Jurkat, Clone E6-1 (cell line): ENCODE data around the gene PDLIM5.

Experiments used
- DNase-seq: peaks from one replicate; pipeline ENCODE4 v3.0.0-alpha.2; 2011; ENCODE audit warnings: low read depth, low spot score
- H3K4me3 ChIP-seq: 2 replicates; pipeline ENCODE4 v1.5.1; 2011; ENCODE audit warnings: mild to moderate bottlenecking, low read length, control low read depth, moderate library complexity

The PDLIM5 gene

GRCh38 chr4:94571298-94571697, 119.6 kb downstream of the PDLIM5 start:
- no peak overlapping the region for H3K4me3 ChIP-seq
- no peak for DNase-seq

GRCh38 chr4:94571715-94572114, 120.0 kb downstream of the PDLIM5 start:
- no peak for DNase-seq
- H3K4me3 ChIP-seq = no peak overlapping the region

- H3K4me3 ChIP-seq = no peak overlapping the region
- DNase-seq = no peak
Observed at GRCh38 chr4:94574050-94574449, 122.3 kb downstream of the PDLIM5 start.

- no peak overlapping the region for H3K4me3 ChIP-seq
- no peak for DNase-seq
Observed at GRCh38 chr4:94574616-94575015, 122.9 kb downstream of the PDLIM5 start.

GRCh38 chr4:94575652-94576051, 123.9 kb downstream of the PDLIM5 start:
- DNase-seq = no peak
- no peak overlapping the region for H3K4me3 ChIP-seq

- no peak overlapping the region for H3K4me3 ChIP-seq
- no peak for DNase-seq
Observed at GRCh38 chr4:94576210-94576609, 124.5 kb downstream of the PDLIM5 start.

GRCh38 chr4:94577136-94577535, 125.4 kb downstream of the PDLIM5 start:
- no peak for DNase-seq
- H3K4me3 ChIP-seq = no peak overlapping the region

GRCh38 chr4:94578195-94578594, 126.5 kb downstream of the PDLIM5 start:
- H3K4me3 ChIP-seq = no peak overlapping the region
- no peak for DNase-seq

GRCh38 chr4:94581766-94582165, 130.0 kb downstream of the PDLIM5 start:
- H3K4me3 ChIP-seq = no peak overlapping the region
- DNase-seq = no peak

GRCh38 chr4:94582517-94582916, 130.8 kb downstream of the PDLIM5 start:
- DNase-seq = no peak
- no peak overlapping the region for H3K4me3 ChIP-seq

- DNase-seq = no peak
- no peak overlapping the region for H3K4me3 ChIP-seq
Observed at GRCh38 chr4:94583914-94584641, 132.3 kb downstream of the PDLIM5 start.

- DNase-seq = no peak
- H3K4me3 ChIP-seq = no peak overlapping the region
Observed at GRCh38 chr4:94588896-94589693, 137.4 kb downstream of the PDLIM5 start.

GRCh38 chr4:94590493-94590892, 138.8 kb downstream of the PDLIM5 start:
- DNase-seq = no peak
- no peak overlapping the region for H3K4me3 ChIP-seq

GRCh38 chr4:94591289-94591688, 139.5 kb downstream of the PDLIM5 start:
- H3K4me3 ChIP-seq = no peak overlapping the region
- DNase-seq = no peak

- no peak for DNase-seq
- no peak overlapping the region for H3K4me3 ChIP-seq
Observed at GRCh38 chr4:94595013-94595412, 143.3 kb downstream of the PDLIM5 start.

GRCh38 chr4:94595880-94596483, 144.2 kb downstream of the PDLIM5 start:
- no peak overlapping the region for H3K4me3 ChIP-seq
- DNase-seq = peak; percentile 53

- H3K4me3 ChIP-seq = no peak overlapping the region
- DNase-seq = no peak
Observed at GRCh38 chr4:94598758-94599157, 147.0 kb downstream of the PDLIM5 start.

GRCh38 chr4:94603170-94603747, 151.5 kb downstream of the PDLIM5 start:
- no peak for DNase-seq

GRCh38 chr4:94605241-94605805, 153.6 kb downstream of the PDLIM5 start:
- H3K4me3 ChIP-seq = no peak overlapping the region
- DNase-seq = no peak

More at GRCh38 chr4:94603170-94603747, 151.5 kb downstream of the PDLIM5 start:
- H3K4me3 ChIP-seq = no peak overlapping the region
